ENCODE data around the gene ZBTB21. TPM values are rescaled to one million over a fixed set of nuclear protein-coding genes. Genes with fewer than 3 reads are reported as not detected.

Gene ZBTB21
- total RNA-seq, 1 donor from 2014 or later: 25.3 TPM

DNA sequence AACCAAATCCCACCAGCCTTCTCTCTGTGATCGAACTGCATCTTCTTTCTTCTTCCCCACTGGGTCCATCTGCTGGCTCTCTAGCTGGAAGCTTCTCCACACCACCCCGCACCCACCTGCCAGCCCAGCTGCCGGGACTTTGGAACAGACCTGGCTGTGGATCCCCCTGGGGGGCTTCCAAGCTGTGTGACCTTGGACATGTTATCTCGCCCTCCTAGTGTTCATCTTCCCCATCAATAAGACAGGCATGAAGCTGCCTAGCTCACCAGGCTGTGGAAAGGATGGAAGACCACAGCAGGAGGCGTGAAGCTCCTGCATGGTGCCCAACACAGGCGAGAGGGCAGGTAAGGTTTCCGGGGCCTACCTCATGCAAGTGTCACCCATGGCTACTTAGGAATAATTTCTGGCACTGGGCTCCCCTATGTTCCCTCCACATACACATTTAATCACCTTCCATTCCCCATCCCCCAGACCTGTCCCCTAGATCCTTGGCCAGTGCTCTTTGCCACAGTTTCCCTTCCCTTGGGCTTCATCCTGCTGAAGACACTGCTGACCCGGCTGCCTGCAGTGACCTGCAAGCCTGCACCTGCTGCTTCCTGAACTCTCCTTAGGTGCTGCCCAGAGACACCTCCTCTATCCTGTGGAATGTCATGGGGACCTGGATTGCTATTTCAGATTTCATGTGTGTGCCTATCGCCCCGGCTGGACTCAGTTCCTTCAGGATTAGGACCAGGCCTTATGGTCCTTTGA, 43.1 kb downstream of the ZBTB21 start:
- Histone ChIP-seq H3K4me2 (no peak overlapping the region), H3K4me1 (peaks cover 14% of the 10 kb centered on the region), H2AFZ (replicated peaks) (no peak overlapping the region), H3K9me3 (ENCODE audit: low read depth) (no peaks in the 10 kb centered on the region), H3K27me3 (no peaks in the 10 kb centered on the region), H3K9ac (no peak overlapping the region), H3K27ac (no peak overlapping the region), H3K36me3 (no peaks in the 10 kb centered on the region), H4K20me1 (ENCODE audit: low read depth) (no peaks in the 10 kb centered on the region), H3K79me2 (ENCODE audit: low read depth) (no peaks in the 10 kb centered on the region), H3K4me3 (no peak overlapping the region), H3F3A (ENCODE audit: low read depth) (peaks cover 11% of the 10 kb centered on the region)
- peak overlapping the region; percentile 12 for H3K4me3 Mint-ChIP-seq
- TF ChIP-seq EZH2 (IDR thresholded peaks at IDR 0.05) (no peak), EZH2phosphoT487 (IDR thresholded peaks at IDR 0.05) (no peak)
- TF ChIP-seq, protein P1, sequence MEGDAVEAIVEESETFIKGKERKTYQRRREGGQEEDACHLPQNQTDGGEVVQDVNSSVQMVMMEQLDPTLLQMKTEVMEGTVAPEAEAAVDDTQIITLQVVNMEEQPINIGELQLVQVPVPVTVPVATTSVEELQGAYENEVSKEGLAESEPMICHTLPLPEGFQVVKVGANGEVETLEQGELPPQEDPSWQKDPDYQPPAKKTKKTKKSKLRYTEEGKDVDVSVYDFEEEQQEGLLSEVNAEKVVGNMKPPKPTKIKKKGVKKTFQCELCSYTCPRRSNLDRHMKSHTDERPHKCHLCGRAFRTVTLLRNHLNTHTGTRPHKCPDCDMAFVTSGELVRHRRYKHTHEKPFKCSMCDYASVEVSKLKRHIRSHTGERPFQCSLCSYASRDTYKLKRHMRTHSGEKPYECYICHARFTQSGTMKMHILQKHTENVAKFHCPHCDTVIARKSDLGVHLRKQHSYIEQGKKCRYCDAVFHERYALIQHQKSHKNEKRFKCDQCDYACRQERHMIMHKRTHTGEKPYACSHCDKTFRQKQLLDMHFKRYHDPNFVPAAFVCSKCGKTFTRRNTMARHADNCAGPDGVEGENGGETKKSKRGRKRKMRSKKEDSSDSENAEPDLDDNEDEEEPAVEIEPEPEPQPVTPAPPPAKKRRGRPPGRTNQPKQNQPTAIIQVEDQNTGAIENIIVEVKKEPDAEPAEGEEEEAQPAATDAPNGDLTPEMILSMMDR (IDR thresholded peaks at IDR 0.05): no peak
- no peak for DNase-seq (ENCODE audit: low spot score)
- peak overlapping the region; percentile 43 for H3K27ac Mint-ChIP-seq
- no peaks in the 10 kb centered on the region for H3K36me3 Mint-ChIP-seq
- H3K4me1 Mint-ChIP-seq: peaks cover 70% of the 10 kb centered on the region
- peaks cover 2% of the 10 kb centered on the region for H3K9me3 Mint-ChIP-seq
- peaks cover 27% of the 10 kb centered on the region for H3K27me3 Mint-ChIP-seq (ENCODE audit: insufficient read depth, low read depth)

DNA sequence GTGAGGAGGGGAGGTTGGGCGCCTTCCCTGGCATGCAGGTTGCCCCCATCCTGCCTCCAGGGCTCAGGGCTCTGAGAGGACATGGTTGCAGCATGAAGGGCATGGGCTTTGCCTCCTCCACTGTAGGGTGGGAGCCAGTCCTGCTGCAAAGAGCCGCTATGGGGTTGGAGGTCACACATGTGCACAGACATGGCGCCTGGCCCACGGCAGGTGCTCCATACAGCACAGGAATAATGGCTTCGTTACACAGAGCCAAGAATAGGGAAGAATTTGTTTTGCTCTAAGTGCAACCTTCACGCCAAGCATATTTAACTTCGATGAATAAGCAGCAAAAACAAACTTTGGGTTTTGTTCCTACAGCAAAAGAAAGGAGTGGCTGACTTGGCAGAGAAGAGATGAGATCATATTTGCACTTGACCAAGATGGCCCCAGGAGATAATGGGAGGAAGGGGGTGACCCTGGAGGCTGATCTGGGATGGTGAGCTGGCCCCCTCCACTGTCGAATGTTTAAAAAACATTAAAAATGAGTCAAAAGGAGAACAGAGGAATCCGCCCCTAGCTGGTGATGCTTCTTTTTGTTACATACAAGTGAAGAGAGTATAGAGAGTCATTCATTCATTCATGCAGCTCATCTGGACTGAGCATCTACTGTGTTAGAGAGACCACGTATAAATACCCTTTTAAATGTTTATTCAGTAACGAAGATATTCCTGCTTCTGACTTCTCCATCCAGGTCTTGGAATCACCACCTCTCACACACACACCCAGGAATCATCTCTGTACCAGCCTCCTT, 43.9 kb downstream of the ZBTB21 start:
- peak overlapping the region; percentile 43 for H3K27ac Mint-ChIP-seq
- TF ChIP-seq, protein P1 (IDR thresholded peaks at IDR 0.05): no peak
- TF ChIP-seq EZH2 (IDR thresholded peaks at IDR 0.05) (no peak), EZH2phosphoT487 (IDR thresholded peaks at IDR 0.05) (no peak)

DNA sequence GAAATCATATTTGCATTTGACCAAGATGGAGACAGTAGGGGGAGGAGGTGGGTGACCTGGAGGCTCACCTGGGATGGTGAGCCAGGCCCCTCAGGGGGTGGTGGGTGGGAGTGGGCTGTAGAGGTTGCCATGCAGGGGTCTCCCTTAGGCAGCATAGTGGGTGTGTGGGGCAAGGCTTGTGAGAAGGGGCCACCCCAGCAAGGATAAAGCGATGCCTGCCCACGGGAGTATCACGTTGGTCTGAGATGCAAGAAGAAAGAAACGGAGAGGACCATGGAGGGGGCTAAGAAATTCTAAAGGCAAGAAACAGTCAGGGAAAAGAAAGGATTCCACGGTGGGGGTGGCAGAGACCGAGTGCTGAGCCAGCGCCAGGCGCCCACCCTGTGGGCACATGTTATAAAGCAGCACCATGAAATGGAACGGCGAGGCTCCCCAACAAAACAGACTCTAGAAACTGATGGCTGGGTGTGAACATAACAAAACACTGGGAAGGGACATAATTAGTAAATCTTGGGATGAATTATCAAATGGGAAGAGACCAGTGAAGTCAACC, 44.6 kb downstream of the ZBTB21 start:
- Mint-ChIP-seq H3K4me3 (peak overlapping the region; percentile 23), H3K4me1 (peaks cover 69% of the 10 kb centered on the region), H3K36me3 (no peaks in the 10 kb centered on the region), H3K9me3 (peaks cover 2% of the 10 kb centered on the region), H3K27ac (no peak overlapping the region), H3K27me3 (ENCODE audit: insufficient read depth, low read depth) (peaks cover 25% of the 10 kb centered on the region)
- no peak for TF ChIP-seq EZH2 (IDR thresholded peaks at IDR 0.05)
- TF ChIP-seq, protein P1 (IDR thresholded peaks at IDR 0.05): no peak
- TF ChIP-seq EZH2phosphoT487 (IDR thresholded peaks at IDR 0.05): no peak
- H3K27me3 ChIP-seq: no peaks in the 10 kb centered on the region
- H3K9ac ChIP-seq: no peak overlapping the region
- H3F3A ChIP-seq (ENCODE audit: low read depth): peaks cover 18% of the 10 kb centered on the region
- H3K4me2 ChIP-seq: no peak overlapping the region
- H3K4me1 ChIP-seq: peaks cover 27% of the 10 kb centered on the region
- H3K9me3 ChIP-seq (ENCODE audit: low read depth): no peaks in the 10 kb centered on the region
- H3K79me2 ChIP-seq (ENCODE audit: low read depth): no peaks in the 10 kb centered on the region
- H3K4me3 ChIP-seq: no peak overlapping the region
- no peak overlapping the region for H3K27ac ChIP-seq
- H4K20me1 ChIP-seq (ENCODE audit: low read depth): no peaks in the 10 kb centered on the region
- DNase-seq (ENCODE audit: low spot score): no peak
- H2AFZ ChIP-seq (replicated peaks): no peak overlapping the region
- no peaks in the 10 kb centered on the region for H3K36me3 ChIP-seq

More for the DNA sequence above, 43.9 kb downstream of the ZBTB21 start:
- no peaks in the 10 kb centered on the region for H3K27me3 ChIP-seq
- H2AFZ ChIP-seq (replicated peaks): no peak overlapping the region
- H3K36me3 ChIP-seq: no peaks in the 10 kb centered on the region
- no peak overlapping the region for H3K4me2 ChIP-seq
- peaks cover 25% of the 10 kb centered on the region for H3K27me3 Mint-ChIP-seq (ENCODE audit: insufficient read depth, low read depth)
- peaks cover 2% of the 10 kb centered on the region for H3K9me3 Mint-ChIP-seq
- no peak for DNase-seq (ENCODE audit: low spot score)
- peak overlapping the region; percentile 23 for H3K4me3 Mint-ChIP-seq
- peaks cover 73% of the 10 kb centered on the region for H3K4me1 Mint-ChIP-seq
- H3K9me3 ChIP-seq (ENCODE audit: low read depth): no peaks in the 10 kb centered on the region
- H4K20me1 ChIP-seq (ENCODE audit: low read depth): no peaks in the 10 kb centered on the region
- H3K79me2 ChIP-seq (ENCODE audit: low read depth): no peaks in the 10 kb centered on the region
- peaks cover 18% of the 10 kb centered on the region for H3F3A ChIP-seq (ENCODE audit: low read depth)
- peaks cover 22% of the 10 kb centered on the region for H3K4me1 ChIP-seq
- H3K4me3 ChIP-seq: no peak overlapping the region
- H3K9ac ChIP-seq: no peak overlapping the region
- H3K36me3 Mint-ChIP-seq: no peaks in the 10 kb centered on the region
- no peak overlapping the region for H3K27ac ChIP-seq

Measured in neural progenitor cell (in vitro differentiated cells).